ENCODE results near the gene PINLYP.
"Not testable (repeated sequence)": the region's sequence is repeated elsewhere in the genome, so short reads cannot be mapped to it uniquely, and the experiment has no call there.

The PINLYP gene

DNA sequence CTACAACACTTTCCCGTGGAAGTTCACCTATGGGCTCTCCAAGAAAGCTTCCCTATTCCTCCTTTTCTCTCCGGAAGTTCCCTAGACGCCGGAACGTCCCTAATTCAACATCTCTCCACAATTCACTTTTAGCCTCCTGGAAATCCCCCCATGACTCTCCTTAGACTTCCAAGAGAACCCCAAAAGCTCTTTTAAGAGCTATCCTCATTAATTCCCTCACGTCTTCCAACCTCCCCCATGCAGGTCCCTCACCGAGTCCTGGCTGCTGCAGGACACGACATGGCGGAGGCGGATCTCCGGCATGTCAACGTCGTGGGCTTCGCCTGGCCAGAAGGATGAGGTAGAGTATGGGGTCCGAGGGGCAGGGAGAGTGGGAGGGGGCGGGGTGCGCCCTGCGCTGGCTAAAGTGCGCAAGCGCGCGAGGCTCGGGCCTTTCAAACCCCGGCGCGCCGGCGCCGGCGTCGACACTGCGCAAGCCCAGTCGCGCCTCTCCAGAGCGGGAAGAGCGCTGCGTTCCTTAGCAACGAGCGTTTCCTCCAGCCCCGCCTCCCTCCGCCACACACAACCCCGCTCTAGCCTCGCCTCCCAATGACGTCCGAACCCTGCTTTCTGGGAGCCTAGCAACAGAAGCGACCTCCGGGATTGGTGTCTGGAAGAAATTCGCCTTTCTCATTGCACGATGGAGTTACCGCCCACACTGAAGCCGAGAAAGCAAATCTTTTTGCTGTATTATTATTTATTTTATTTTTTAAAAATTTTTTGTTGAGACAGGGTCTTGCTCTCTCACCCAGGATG lies at the start of gene PINLYP, which contains the start of gene XRCC1:
TSS of gene PINLYP (plus strand) at position 646 of the 795 bp plus-strand sequence. CDS start 1,391 bp downstream, outside the sequence.
TSS of gene XRCC1 (minus strand) at position 372 of the 795 bp plus-strand sequence. CDS start at position 303, 69 bp downstream.
- peak; percentile 97 for DNase-seq

GRCh38 chr19:43525836-43526771 lies 49.5 kb upstream of the PINLYP start:
- DNase-seq: peak; percentile 50 to 52

DNA sequence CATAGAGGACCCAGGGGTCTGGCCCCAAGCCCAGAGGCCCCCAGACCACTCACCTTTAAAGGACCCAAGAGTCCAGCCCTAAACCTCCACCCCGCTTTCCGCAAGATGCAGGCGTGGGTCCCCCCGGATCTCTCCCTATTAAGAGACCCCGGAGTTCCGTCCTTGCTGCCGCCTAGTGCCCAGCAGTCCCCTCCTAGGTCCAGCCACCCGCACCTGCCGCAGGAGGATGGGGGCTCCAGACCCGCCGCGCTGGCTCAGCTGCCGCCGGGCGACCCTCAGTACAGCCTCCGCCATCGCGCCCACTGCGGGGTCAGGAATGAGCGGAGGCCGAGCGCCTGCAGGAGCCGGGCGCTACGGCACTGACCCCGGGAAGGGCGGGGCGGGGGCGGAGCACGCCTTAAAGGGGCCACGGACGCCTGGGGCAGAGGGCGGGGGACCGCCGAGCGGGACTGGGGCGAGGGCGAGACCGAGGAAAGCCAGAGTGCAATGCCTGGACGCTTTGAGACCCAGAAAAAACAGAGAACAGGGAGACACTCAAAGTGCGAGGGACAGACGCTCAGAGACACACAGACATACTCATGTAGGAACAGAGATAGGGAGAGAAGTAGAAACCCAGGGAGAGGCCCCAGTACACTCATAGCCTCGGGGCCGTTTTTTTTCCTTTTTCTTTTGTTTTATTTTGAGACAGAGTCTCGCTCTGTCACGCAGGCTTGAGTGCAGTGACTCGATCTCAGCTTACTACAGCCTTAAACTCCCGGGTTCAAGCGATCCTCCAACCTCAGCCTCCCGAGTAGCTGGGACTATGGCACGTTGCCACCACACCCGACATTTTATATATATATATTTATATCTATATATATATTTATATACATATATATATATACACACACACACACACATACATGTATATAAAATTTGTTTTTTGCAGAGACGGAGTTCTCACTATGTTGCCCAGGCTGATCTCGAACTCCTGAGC lies 48.4 kb upstream of the PINLYP start, which contains the start of gene ETHE1:
TSS of gene ETHE1 (minus strand) at position 318 of the 976 bp plus-strand sequence. CDS start at position 294, 24 bp downstream.
- peak; percentile 79 to 87 for DNase-seq

DNA sequence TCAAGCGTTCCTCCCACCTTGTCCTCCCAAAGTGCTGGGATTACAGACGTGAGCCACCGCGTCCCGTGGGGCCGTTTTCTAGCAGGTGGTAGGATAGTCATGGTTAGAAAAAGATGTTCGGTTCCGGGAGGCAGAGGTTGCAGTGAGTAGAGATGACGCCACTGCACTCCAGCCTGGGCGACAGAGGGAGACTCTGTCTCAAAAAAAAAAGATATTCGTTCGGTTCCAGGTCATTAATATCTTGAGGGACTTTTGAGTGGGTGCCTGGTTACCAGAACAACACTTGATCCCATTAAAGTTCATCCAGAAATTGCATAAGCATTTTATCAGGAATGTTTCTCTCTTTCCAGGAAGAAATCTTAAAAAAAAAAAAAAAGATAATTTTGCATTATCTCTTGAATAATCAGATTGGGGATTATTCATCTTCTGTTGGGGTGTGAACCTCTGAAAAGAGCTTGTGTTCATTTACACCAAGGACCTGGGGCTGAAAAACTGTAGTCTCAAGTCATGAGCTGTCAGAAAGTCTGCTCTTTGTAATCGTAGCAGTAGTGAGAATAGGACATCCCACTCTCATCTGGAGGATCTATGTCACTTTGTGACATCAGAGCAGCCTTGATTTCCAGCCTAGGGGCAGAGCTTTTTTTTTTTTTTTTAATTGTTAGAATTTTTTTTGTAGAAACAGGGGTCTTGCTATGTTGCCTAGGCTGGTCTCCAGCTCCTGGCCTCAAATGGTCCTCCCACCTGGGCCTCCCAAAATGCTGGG lies 47.6 kb upstream of the PINLYP start:
- DNase-seq: no peak

GRCh38 chr19:43532571-43532961 lies 43.0 kb upstream of the PINLYP start:
- DNase-seq: no peak

DNA sequence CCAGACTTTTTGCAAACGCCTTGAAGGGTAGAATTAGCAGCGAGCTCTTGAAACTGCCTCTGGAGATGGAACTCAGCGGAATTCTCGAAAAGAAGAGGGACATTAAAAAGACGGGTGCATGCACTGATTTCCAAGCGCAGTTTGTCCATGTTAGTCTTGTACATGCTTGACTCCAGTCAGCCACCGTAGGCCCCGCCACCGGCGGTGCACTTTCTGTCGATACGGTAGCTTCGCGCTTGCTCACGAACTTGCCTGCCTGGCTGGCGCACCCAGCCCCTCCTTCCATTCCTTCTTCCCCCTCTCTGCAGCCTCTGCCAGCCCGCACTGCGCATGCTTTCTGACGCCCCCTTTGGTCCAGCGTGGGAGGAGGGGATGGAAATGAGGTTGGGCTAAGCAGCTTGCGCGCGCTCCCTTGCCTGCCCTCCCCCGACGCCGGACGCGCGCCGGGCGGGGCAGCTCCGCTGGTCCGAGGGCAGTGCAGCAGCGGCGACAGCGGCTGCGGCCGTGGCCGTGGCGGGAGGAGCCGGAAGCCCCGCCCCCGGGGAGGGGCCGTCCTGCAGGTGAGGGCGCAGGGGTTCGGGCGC lies 42.5 kb upstream of the PINLYP start, which contains the start of gene ZNF575:
TSS of gene ZNF575 (plus strand) at position 227 of the 584 bp plus-strand sequence. CDS start 1,235 bp downstream, outside the sequence.
- peak; percentile 84 to 89 for DNase-seq

- DNase-seq: peak; percentile 92 to 95
Measured at GRCh38 chr19:43533546-43534304, 41.9 kb upstream of the PINLYP start.

- no peak for DNase-seq
Measured at GRCh38 chr19:43534305-43534815, 41.2 kb upstream of the PINLYP start.

- DNase-seq: peak; percentile 17 to 36
Measured at GRCh38 chr19:43534816-43535761, 40.5 kb upstream of the PINLYP start.

GRCh38 chr19:43538922-43539321 lies 36.7 kb upstream of the PINLYP start:
- DNase-seq: no peak

DNA sequence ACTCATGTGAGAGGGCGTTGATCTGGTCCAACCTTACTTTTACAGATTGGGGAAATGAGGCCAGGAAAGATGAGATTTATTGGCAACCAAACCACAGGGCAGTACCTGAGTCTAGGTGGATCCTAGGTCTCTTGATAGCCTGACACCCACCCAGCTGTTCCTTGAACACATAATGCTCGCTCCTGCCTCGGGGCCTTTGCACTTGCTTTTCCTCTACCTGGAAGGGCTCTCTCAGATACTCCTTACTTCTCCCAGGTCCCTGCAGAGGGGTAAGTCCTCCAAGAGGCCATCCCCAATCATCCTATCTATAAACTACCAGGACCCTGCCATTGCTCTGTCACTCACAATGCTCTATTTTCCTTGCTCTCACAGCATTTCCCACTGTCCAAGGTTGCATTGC lies 35.2 kb upstream of the PINLYP start:
- DNase-seq: no peak

DNA sequence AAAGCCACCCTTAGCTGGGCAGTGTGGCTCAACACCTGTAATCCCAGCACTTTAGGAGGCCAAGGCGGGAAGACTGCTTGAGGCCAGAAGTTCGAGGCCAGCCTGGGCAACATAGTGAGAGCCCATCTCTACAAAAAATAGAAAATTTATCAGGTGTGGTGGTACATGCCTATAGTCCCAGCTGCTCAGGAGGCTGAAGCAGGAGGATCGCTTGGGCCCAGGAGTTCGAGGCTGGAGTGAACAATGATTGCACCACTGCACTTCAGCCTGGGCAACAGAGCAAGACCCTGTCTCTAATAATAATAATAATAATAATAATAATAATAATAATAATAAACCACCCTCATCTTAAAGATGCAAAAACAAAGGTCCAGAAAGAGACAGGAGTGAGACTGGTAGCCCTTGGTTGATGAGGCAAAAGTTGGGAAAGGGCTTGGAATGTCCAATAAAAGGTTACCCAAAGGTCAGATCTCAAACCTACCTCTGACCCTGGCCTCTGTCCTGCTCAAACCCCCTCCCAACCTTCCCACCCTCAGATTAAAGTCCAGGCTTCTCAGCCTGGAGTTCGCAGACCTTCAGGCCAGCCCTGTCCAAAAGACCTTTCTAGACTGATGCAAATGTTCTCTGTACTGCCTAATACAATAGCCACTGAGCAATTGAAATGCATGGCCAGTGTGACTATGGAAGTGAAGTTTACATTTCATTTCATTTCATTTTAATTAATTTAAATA lies 33.5 kb upstream of the PINLYP start:
- DNase-seq: no peak

- DNase-seq: no peak
Measured at GRCh38 chr19:43544077-43544476, 31.5 kb upstream of the PINLYP start.

DNA sequence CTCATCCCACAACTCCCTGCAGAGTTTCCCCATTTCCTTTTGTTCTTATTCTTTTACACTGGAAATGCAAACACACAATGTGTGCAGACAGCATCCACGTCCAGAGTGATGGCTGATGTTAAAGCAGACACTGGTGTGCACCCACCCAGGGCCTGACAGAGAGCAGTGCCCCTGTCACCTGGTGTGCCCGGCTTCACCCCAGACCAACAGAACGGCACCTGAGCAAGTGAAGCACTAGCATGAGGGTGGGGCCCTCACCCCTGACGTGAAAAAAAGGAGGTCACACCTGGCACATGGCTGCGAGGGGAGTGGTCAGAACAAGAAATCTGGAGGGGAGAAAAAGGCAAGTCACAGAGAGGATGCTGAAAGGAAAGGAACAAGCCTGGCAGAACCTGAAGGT lies 30.3 kb upstream of the PINLYP start:
- no peak for DNase-seq

- no peak for DNase-seq
Measured at GRCh38 chr19:43545981-43546380, 29.6 kb upstream of the PINLYP start.

GRCh38 chr19:43546581-43546980 lies 29.0 kb upstream of the PINLYP start:
- DNase-seq: no peak

DNA sequence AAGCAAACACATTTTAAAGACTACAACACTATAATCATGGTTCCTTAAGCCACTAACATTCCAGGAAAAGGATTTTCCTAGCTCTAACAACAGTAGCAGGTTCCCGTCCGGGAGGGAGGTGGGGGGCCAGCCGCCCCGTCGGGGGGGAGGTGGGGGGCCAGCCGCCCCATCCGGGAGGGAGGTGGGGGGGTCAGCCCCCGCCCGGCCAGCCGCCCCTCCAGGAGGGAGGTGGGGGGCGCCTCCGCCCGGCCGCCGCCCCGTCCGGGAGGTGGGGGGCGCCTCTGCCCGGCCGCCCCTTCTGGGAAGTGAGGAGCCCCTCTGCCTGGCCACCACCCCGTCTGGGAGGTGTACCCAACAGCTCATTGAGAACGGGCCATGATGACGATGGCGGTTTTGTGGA lies 27.7 kb upstream of the PINLYP start:
- not testable (repeated sequence) for DNase-seq

GRCh38 chr19:43548706-43549105 lies 26.9 kb upstream of the PINLYP start:
- DNase-seq: no peak

Data from stimulated activated CD4-positive, alpha-beta T cell treated with anti-CD3 and anti-CD28 coated beads, Interleukin-2, amount 100 ng/mL, for 24 hours (primary cell).